GM19372 (cell line): Measurements from ENCODE around the gene ROBO2.
"Not testable (repeated sequence)": the region's sequence is repeated elsewhere in the genome, so short reads cannot be mapped to it uniquely, and the experiment has no call there.

Experiments
- ATAC-seq: cut with Tn5 transposase; IDR thresholded peaks from one replicate; pipeline ENCODE4 v1.9.1; 2021; ENCODE audit warnings: mild to moderate bottlenecking, low read depth, moderate library complexity; ENCODE audit not compliant: unreplicated experiment

The ROBO2 gene

GRCh38 chr3:77377717-77378116 lies 337.8 kb downstream of the ROBO2 start:
- no peak for ATAC-seq

GRCh38 chr3:77380136-77380535 lies 340.2 kb downstream of the ROBO2 start:
- ATAC-seq: no peak

GRCh38 chr3:77381431-77381830 lies 341.5 kb downstream of the ROBO2 start:
- no peak for ATAC-seq

GRCh38 chr3:77392181-77392580 lies 352.3 kb downstream of the ROBO2 start:
- no peak for ATAC-seq

- ATAC-seq: no peak
Measured at GRCh38 chr3:77394046-77394445, 354.1 kb downstream of the ROBO2 start.

GRCh38 chr3:77404871-77405270 lies 365.0 kb downstream of the ROBO2 start:
- ATAC-seq: no peak

- no peak for ATAC-seq
Measured at GRCh38 chr3:77407441-77407840, 367.5 kb downstream of the ROBO2 start.

- not testable (repeated sequence) for ATAC-seq
Measured at GRCh38 chr3:77410334-77410733, 370.4 kb downstream of the ROBO2 start.

- ATAC-seq: no peak
Measured at GRCh38 chr3:77411334-77411733, 371.4 kb downstream of the ROBO2 start.

GRCh38 chr3:77412021-77412438 lies 372.1 kb downstream of the ROBO2 start:
- ATAC-seq: no peak

GRCh38 chr3:77412584-77412983 lies 372.7 kb downstream of the ROBO2 start:
- no peak for ATAC-seq

GRCh38 chr3:77414881-77415280 lies 375.0 kb downstream of the ROBO2 start:
- ATAC-seq: no peak

GRCh38 chr3:77420336-77420735 lies 380.4 kb downstream of the ROBO2 start:
- no peak for ATAC-seq

- no peak for ATAC-seq
Measured at GRCh38 chr3:77421916-77422315, 382.0 kb downstream of the ROBO2 start.

GRCh38 chr3:77426531-77426930 lies 386.6 kb downstream of the ROBO2 start:
- ATAC-seq: no peak

GRCh38 chr3:77427528-77427927 lies 387.6 kb downstream of the ROBO2 start:
- ATAC-seq: no peak

- ATAC-seq: no peak
Measured at GRCh38 chr3:77436908-77437307, 397.0 kb downstream of the ROBO2 start.

- no peak for ATAC-seq
Measured at GRCh38 chr3:77446084-77446483, 406.2 kb downstream of the ROBO2 start.

- no peak for ATAC-seq
Measured at GRCh38 chr3:77446761-77447160, 406.9 kb downstream of the ROBO2 start.

- ATAC-seq: no peak
Measured at GRCh38 chr3:77449459-77450350, 409.8 kb downstream of the ROBO2 start.

GRCh38 chr3:77456431-77456830 lies 416.5 kb downstream of the ROBO2 start:
- no peak for ATAC-seq

GRCh38 chr3:77456906-77457305 lies 417.0 kb downstream of the ROBO2 start:
- no peak for ATAC-seq
